SU-DHL-6 (cell line): ENCODE results near the gene TRIM28.

Experiments used
- CTCF ChIP-seq: fragments of 200-600 bp; sonication (generic); IDR thresholded peaks from one replicate; pipeline ENCODE4 v1.5.1; 2017; ENCODE audit warnings: antibody characterized with exemption, mild to moderate bottlenecking, low read length, moderate library complexity; ENCODE audit not compliant: insufficient read depth, poor library complexity, severe bottlenecking
- EZH2phosphoT487 ChIP-seq: fragments of 200-600 bp; sonication (generic), shearing (Covaris generic); conservative IDR thresholded peaks from 2 replicates; pipeline ENCODE4 v1.6.1; 2018; ENCODE audit warnings: mild to moderate bottlenecking, antibody characterized with exemption, low read length, moderate library complexity, mixed read lengths

GRCh38 chr19:58554494-58555368 is 10.9 kb downstream of the TRIM28 start, which contains the start of gene CHMP2A:
- TF ChIP-seq CTCF (no peak), EZH2phosphoT487 (no peak)
